ENCODE data around the gene SYMPK.
A peak's percentile ranks its signal among the peaks of the same experiment; 100 is the strongest.

Gene SYMPK

DNA sequence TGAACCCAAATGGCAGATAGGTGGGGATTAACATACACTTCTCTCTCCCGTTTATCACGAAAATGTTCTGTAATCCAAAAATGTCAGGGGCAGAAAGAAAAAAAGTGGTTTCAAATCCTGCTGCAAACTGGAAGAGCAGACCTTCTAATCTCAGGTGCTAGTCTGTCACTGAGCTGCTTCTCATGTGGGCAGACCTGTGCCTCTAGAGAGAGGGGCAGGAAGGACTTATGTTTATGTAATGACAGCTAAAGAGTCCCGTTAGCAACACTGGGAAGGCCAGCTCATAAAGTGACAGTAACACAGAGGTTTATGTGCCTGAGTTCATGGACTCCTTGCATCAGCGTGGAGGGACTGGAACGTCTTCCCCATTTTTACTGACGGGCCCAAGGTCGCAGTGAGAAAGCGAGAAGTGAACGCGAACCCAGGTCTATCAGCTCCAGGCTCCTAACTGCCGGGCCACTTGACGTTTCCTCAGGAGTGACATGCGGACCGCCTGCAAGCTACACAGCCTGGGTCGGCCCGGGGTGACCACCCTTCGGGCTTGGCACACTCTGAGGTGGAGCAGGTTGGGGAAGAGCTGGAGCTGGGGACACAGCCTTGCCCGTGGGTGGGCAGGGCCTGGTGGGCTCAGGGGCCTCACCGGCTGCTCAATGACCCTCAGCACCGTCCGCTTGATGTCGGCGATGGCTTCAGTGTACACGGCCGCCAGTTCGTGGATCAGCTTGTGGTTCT lies 38.2 kb downstream of the SYMPK start:
- DNase-seq, result no peak

DNA sequence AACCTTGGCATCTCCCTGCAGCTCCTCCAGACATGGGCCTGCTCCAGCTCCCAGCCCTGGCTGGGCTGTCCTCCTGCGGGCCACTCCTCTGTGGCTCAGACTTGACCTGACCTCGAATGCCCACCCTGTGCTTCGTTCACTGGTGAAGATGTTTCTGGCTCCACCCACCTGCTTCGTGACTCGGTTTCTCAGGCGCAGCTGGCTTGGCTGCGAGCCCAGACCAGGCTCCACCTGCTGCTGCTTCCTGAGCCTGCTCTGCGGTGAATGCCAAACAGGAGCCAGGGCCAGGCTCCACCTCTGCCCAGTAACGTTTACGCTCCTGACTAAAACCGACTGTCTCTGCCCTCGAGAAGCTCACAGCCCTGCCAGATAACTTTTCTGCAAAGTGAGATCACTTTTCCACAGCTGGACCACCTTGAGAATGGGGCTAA lies 38.9 kb downstream of the SYMPK start:
- DNase-seq, result no peak

DNA sequence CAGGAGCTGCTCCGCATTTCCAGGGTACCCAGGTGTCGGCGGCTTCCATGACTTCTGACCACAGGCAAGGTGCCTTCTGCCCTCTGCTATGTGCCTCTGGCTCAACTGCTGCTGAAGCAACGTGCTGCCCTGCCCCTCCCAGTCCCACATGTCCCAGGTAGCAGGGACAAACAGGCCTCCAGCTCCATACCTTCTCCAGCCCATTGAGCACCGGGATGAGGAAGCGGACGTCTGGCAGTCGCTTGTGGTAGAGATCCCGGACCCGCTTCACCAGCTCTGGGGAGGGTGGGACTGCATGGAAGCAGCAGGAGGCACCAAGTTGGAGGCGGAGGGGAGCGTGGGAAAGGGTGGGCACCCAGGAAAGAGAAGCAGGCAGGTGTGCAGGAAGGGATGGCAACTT lies 39.8 kb downstream of the SYMPK start:
- no peak for DNase-seq

DNA sequence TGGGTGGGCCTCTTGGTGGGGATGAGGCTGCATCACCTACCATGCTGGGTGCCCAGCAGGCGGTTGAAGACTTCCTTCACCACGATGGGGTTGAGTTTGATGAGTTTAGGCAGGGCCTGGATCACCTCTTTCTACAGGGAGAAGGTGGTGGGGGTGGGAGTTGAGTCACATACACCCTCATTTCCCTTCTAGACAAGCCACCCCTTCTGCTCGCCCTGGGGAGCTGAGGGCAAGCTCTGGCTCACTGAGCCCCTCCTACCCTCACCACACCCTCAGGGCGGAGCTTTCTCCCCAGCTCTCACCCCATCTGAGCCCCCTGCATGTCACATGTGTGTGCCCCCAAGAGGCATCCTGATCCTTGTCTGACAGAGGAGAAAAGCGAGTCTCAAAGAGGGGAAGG lies 40.2 kb downstream of the SYMPK start:
- no peak for DNase-seq

DNA sequence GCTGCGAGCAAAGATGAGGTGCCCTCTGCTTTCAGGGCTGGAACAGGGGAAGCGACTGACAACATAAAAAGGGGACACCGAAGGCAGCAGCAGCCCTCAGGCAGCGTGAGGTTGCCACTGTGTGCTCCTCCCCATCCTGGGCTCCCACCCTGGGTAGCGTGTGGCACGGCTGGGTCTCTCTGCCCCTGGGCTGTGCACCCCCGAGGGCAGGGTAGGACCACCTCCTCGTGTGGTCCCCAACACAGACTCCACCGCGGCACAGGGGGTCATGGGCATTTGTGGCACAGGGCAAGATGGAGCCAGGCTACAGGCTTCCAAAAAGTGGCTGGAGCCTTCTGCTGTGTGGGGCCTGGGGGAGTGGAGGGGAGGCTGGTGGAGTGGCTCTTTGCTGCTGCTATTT lies 41.4 kb downstream of the SYMPK start:
- DNase-seq, result no peak

DNA sequence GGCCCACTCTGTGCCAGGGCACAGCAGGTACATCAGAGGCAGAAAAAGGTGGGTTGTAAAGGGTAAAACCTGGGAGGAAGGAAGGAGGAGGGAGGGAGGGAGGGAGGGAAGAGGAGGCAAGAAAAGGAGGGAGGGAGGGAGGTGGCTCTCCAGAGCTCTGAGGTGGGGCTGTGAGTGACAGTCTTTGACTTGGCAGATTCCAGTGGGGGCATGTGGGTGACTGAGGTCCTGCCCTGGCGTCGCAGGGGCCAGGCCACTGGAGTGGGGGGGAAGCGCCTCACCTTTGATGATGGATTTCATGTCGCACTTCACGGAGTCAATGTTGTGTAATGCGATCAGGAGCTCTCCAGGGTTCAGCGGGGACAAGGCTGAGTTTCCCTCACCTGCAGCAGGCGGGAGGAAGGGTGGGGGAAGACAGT lies 41.8 kb downstream of the SYMPK start:
- no peak for DNase-seq

DNA sequence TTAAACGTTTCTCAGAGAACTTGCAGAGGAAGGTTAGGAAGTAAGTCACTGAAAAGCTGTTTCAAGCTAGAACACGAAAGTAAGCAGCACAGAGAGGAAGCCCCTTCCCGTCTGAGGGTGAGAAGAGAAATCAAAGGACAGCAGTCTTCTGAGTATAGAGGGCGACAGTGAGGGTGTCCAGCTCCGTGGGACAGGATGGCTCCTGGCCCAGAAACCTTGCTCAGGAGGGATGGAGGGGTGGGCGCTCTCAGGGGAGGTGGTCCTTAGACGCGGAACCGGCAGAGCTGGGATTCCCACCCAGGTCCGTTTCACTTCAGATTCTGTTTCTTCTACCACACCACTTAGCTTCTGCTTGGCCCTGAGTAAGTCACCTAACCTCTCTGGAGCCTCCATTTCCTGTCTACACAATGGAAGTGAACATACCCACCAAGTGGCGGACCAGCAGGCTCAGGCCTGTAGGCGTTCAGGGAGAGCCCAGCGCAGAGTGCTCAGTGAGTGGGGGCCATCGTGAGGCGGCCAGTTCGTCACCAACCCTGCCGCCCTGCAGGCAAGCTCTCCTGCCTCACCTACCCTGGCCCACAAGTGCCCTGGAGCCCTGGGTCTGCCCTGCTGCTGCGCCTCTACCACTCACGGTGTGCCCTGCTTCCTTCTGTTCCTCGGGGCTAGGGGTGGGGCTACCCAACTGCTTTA lies 42.4 kb downstream of the SYMPK start:
- DNase-seq, result no peak

DNA sequence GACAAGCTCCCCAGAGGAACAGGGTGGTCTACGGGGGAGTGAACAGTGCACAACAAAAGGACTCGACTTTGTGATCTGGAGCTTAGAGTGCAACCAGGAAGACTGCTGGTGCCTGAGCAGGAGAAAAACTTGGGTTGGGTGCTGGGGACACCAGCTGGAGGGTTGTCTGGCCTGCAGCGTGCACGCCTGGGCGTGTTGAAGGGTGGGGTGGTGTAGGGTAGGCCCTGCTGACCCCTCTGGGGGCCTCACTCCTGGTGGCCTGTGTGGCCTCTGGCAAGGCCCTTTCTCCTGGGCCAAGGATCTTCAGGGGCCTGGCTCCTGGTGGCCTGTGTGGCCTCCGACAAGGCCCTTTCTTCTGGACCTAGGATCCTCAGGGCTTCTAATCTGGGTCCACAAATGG lies 43.2 kb downstream of the SYMPK start:
- no peak for DNase-seq

DNA sequence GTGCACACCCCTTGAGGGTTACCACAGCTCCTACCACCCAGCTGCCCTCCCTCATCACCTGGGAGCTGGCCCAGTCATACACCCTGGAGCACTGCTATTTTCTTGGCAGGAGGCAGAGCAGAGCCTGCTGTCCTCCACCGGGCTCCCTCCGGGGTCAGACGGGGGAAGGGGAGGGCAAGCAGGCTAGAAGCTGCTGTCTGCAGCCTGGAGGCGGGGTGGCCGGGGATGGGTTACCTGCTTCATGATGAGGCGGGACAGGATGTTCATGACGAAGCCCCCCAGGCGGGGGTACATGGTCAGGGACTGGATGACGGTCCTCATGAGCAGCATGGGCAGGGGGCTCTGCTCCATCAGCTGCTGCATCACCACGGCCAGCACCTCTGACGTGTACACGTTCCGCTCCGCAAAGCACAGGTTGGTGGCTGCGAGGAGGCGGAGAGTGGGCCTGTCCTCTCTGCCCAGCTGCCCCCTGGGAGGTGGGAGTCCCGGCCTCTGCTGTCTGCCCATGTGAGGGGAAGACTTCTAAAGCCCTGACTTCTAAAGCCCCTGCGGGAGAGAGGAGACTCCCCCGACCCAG lies 45.1 kb downstream of the SYMPK start:
- no peak for DNase-seq

DNA sequence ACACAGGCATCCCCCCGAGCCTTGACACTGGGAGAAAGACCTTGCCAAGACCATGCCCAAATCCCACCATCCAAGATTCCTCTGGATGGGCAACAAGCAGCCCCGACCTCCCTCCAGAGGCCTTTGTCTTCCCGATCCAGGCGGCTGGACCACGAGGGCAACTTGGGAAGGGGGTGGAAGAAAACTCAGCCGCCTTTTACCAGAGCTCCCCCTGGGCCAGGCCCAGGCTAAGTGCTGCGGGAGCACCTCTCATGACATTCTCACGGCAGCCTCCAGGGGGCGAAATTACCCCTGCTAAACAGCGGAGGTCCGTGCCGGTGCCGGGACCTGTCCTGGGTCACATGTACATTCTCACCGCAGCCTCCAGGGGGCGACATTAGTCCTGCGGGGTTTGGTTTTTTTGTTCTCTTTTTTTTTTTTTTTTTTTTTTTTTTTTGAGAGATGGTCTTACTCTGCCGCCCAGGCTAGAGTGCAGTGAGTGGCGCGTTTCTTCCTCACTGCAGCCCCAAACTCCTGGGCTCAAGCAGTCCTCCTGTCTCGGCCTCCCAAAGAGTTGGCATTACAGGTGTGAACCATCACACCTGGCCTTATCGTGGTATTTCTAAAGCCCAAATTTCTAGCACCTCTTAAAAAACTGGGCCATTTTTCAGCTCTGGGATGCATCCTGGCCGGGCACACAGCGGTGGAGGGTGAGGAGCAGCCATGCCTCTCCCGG lies 45.8 kb downstream of the SYMPK start:
- DNase-seq, result peak; percentile 98

DNA sequence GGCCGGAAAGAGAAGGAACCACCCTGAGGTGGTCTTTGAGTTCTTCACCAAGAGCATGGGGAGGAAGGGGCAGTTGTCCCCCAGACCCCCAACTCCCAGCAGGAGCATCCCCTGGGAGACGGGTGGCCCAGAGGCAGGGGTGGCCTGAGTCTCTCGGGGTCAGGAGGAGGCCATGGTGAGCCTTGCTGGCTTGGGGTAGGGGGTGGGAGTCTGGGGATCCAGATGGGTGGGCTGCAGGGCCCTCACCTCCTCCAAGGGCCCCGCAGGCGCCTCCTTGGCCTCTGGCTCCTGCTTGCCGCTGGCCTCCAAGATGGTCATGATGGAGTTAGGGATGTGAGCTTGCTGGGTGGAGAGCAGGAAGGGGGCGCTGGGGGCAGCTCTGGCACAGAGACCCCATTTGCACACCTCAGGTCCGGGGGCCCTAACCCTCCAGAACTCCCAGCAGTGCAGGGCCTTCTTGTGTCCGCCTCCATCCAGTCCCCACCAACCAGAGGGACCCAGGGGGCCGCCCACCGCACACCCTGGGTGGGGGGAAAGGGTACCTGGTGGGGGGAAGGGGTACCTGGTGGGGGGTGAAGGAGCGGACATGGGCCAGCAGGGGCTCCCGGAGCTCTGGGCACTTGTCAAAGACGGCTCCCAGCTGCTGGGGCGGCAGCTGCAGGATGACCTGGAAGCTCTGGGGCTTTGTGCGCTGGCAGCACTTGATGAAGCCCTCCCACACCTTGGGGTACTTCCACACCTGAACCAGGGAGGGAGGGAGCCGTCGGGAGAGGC lies 46.5 kb downstream of the SYMPK start:
- DNase-seq, result no peak

DNA sequence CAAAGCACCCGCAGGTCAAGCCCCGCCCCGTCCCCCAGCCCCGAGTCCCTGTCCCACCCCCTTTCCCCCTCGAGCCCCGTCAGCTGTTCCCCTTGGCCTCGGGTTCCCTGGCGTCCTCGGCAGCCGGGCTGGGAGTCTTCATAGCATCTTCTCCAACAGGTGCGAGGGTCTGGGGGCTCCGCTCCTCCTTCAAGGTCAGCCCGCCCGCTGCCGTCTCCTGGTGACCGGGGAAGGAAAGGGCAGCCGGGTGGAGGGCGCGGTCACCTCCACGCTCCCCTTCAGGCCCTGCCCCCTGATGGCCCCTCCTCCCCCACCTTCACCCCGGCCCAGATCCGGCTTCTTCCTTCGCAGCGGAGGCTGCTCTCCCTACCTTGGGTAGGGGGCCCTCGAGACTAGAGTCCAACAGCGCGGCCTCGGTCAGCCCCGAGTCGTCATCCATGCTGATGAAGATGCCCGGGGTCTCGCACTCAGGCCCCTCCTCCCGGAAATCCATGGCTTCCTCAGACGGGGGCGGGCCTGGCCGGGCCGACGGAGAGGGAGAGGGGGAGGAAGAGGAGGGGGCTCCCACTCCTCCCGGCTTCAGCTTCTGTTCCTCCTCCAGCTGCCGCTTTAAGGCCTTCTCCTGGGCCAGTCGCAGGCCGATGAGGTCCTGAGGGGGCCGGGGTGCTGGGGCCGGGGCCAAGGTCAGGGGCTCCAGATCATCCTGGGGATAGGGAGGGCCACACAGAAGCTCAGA lies 47.3 kb downstream of the SYMPK start:
- no peak for DNase-seq

DNA sequence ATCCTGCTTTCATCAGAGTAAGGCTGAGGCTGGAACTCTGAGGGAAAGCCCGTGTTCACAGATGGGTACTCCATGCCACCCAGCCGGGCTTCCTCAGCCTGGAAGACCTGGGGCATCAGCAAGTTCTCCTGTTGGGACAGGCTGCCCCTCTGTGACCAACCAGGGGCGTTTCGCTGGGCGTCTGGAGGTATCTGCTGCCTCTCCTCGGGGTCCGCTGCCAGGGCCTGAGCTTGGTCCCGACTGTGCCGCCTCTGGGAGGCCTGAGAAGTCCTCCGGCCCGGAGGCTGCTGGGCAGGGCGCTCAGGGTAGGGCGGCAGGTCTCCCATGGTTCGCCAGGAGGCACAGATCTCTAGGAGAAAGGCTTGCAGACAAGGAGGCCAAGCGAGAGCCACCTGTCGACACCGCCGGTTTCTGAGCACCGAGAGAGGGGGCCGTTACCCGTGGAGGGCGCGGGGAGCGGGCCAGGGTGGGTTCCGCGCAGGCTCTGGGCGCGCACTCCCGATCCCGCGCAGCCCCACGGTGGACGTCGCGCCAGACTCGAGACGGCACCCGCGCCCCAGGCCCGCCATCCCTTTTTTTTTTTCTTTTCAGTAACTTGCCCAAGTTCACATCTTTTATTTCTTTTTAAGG lies 48.0 kb downstream of the SYMPK start, which contains the start of gene RSPH6A:
RSPH6A (minus strand) TSS at position 458 of the 630 bp plus-strand sequence; CDS start at position 326, 132 bp downstream.
- no peak for DNase-seq

DNA sequence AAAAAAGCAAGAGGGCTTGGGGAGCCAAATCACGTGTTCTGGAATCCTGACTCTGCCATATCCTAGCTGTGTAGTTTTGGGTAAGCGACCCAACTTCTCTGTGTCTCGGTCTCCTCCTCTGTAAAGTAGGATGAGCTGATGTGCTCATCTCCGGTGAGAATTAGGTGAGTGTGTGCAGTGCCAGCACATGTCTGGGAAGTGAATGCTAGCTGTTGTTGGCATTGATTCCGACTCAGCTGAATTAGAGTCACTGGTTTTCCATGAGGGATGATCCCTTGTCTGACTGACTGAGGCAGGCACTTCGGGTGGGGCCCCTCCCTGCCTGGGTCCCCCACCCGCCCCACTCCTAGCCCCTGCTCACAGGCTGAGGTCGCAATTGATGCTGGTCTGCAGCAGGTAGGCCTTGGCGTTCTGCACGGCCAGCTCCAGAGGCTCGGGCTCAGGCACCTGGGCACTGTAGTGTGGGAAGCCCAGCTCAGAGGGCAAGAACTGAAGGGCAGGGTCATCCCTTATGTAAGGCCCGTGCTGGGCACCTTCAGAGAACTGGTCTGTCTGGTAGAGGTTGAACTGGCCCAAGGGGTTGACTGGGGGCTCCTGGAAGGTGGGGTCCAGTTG lies 48.7 kb downstream of the SYMPK start:
- DNase-seq, result no peak

DNA sequence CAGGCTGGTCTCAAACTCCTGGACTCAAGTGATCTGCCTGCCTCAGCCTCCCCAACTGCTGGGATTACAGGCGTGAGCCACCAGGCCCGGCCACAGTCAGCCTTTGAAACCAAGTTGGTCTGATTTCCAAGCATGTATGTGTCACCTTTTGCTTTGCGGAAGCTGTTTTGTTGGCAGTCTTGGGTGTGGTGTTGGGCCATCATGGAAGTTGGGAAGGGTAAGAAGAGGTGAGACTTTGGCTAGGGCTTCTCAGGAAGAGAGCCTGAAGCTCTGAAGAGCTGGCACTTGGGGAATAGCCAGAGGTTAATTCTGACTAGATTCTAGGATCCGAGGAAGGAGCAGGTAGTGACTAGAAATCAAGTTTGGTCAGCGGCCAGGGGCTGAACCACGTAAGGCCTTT lies 50.6 kb downstream of the SYMPK start:
- DNase-seq, result no peak

DNA sequence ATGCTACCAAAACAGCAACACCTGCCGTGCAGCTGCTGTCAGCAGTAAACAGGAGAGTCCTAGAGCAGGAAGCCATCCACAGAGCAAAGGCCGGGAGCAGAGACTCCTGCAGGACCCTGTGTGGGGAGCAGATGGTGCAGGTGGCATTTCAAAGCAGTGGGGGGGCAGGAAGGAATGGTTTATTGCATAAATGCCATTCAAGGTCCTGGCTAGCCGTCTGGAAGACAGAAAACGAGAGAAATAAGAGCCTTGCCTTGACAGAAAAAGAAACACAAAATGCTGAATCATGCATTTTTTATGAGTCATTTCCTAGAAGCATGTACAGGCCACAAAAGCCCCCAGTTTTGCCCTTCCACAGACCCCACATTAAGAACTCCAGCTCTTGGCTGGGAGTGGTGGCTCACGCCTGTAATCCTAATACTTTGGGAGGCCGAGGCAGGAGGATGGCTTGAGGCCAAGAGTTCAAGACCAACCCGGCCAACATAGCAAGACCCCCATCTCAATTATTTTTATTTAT lies 53.2 kb downstream of the SYMPK start:
- no peak for DNase-seq

DNA sequence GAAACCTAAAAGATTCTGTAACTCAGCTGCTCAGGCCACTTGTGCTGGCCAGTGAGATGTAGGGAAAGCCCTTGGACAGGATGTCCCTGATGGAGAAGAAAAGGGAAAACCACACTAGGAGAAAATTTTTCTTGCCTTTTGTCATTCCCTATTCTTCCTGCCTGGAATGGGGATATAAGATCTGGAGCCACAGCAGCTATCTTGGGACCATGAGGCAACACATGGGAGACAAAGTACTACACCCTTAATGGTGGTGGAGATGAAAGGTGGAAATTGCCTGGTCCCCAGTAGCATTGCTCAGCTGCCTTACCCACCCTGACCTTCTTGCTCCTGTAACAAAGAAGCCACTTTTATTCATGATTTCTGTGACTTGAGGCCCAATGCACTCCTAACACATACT lies 57.2 kb downstream of the SYMPK start:
- DNase-seq, result no peak

DNA sequence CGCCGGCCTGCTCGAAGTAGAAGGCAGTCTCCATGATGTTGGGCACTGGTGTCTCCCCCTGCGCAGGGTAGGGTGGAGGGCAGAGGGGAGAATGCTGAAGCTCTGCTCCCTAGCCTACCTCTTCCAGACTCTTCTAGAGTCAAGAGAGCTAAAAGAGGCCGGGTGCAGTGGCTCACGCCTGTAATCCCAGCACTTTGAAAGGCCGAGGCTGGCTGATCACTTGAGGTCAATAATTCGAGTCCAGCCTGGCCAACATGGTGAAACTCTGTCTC lies 58.1 kb downstream of the SYMPK start:
- no peak for DNase-seq

DNA sequence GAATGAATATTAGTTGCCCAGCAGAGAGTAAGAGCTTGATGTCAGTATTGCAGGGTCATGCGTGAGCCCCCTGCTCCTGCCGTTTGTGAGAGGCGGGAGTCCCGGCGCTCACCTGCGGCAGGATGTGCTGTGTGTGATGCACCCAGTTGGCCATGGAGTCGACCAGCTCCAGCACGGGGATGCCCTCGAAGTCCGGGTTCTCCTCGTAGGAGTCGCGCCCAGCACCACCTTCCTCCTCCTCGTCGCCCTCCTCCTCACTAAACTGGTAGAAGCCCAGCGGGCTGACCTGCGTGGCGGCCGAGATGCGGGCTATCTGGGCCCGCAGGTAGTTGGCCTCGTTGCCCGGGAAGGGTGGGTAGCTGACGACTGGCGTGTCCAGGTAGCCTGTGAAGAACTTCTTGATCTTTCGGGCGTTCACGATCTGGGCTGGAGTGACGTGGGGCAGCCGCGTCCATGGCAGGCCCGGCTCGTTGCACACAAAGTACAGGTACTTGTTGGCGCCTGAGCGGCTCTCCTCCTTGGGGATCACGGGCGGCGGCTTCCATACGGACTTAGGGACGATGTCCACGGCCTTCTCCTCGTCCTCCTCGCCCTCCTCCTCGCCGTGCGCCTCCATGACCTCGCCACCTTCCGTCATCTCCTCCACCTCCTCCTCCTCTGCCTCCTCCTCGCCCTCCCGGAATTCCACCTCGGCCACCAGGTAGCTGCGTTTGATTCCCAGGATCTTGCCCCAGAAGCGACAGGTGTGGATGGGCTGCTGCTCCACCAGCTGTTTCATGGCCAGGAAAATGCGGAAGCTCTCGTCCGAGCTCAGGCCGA lies 58.6 kb downstream of the SYMPK start:
- no peak for DNase-seq

DNA sequence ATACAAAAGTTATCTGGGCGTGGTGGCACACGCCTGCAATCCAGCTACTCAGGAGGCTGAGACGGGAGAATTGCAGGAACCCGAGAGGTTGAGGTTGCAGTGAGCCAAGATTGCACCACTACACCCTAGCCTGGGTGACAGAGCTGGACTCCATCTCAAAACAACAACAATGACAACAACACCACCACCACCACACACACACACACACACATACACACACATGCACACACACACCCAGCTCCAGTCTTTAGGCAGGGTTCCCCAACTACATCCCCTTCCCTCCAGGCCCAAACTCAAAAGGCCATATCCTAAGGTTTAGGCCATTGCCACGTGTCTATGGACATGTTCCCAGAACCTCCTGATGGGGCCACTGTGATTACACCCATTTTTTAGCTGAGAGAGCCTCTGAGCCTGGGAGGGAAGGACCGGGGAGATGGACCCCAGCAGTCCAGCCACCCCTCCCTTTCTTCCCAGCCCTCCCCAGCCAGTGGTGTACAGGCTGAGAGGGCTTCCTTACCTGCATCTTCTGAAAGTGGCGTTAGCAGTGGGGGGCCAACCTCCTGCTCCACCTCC lies 61.3 kb downstream of the SYMPK start:
- DNase-seq, result no peak
